ENCODE data around the gene LBH.

LBH gene

DNA sequence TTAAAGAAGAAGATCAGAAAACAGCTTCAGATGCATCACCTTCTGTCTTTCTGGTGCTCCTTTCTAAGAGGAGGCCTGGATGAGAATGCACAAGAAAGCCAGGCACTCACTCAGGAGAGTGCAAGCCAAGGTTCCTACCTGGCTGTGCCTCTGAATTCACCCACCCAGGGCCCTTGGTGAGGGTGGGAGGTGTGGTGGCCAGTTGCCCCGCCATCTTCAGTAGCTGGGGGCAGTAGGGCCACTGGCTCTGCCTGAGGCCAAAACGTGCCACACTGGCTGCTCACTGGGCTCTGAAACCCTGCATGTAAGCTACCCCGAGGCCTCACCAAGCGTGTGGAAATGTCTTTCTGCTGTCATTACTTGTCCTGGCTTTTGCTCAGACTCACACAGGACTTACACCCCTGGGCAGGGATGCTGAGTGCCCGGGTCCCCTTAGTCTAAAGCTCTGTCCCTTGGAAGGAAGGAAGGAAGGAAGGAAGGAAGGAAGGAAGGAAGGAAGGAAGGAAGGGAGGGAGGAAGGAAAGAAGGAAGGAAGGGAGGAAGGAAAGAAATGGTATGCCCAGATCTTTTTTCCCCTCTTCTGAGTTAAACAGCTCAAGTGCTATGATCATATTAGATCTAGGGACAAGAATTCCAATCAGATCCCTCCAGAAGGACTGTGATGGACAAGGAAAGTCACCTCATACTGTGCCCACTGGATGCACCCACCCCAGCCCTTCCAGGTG is 8.5 kb upstream of the LBH start:
- H3K4me3 ChIP-seq (ENCODE audit: low read depth, low read length): no peak overlapping the region
- TF ChIP-seq, protein P1, sequence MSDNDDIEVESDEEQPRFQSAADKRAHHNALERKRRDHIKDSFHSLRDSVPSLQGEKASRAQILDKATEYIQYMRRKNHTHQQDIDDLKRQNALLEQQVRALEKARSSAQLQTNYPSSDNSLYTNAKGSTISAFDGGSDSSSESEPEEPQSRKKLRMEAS (IDR thresholded peaks at IDR 0.05; ENCODE audit: low read depth, low read length): no peak
- TF ChIP-seq, protein P2, sequence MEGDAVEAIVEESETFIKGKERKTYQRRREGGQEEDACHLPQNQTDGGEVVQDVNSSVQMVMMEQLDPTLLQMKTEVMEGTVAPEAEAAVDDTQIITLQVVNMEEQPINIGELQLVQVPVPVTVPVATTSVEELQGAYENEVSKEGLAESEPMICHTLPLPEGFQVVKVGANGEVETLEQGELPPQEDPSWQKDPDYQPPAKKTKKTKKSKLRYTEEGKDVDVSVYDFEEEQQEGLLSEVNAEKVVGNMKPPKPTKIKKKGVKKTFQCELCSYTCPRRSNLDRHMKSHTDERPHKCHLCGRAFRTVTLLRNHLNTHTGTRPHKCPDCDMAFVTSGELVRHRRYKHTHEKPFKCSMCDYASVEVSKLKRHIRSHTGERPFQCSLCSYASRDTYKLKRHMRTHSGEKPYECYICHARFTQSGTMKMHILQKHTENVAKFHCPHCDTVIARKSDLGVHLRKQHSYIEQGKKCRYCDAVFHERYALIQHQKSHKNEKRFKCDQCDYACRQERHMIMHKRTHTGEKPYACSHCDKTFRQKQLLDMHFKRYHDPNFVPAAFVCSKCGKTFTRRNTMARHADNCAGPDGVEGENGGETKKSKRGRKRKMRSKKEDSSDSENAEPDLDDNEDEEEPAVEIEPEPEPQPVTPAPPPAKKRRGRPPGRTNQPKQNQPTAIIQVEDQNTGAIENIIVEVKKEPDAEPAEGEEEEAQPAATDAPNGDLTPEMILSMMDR (IDR thresholded peaks at IDR 0.05; ENCODE audit: low read depth, low read length): no peak
- TF ChIP-seq MYC (IDR thresholded peaks at IDR 0.05; ENCODE audit: low read depth, low read length): no peak
- no peak for TF ChIP-seq POLR2A (IDR thresholded peaks at IDR 0.05; ENCODE audit: extremely low read depth, insufficient read length)
- no peak for DNase-seq (ENCODE audit: low read depth)

DNA sequence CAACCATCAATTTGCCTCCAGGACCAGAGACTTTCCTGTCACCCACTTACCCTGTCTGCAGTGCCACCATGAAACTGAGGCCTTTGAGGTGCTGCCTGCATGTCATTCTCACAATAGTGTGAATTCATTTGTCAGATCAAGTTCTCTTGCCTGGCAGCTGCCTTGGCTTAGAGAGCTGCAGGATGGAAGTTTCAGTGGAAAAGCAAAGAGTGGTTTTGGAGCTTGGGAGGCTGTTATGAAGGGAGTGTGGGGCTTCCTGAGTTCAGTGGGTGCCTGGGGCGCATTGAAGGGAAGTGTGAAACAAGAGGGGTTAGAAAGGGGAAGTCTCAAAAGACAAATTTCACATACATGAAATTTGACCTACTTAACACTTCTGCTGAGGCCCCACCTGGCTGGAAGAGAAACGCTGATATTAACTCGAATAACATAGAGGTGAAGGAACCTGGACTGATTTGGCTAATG is 7.9 kb upstream of the LBH start:
- DNase-seq (ENCODE audit: low read depth): no peak
- TF ChIP-seq, protein P1 (IDR thresholded peaks at IDR 0.05; ENCODE audit: low read depth, low read length): no peak
- TF ChIP-seq, protein P2 (IDR thresholded peaks at IDR 0.05; ENCODE audit: low read depth, low read length): no peak
- TF ChIP-seq POLR2A (IDR thresholded peaks at IDR 0.05; ENCODE audit: extremely low read depth, insufficient read length) (no peak), MYC (IDR thresholded peaks at IDR 0.05; ENCODE audit: low read depth, low read length) (no peak)
- no peak overlapping the region for H3K4me3 ChIP-seq (ENCODE audit: low read depth, low read length)

DNA sequence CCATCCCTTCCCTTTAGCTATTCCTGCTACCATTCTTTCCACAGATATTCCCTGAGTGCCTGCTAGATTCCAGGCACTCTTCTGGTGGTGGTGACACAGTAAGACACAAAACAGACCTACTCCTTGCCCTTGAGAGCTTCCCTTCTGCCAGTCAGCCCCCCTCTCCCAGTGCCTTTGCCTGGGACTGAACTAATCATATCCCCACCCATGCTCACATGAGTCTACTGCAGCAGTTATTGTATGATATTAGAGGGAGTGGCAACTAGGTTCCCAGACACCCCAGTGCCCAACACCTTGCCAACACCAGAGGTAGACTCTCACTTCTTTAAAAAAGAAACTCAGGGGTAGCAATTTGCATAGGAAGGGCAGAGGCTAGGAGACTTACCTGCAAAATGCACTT is 7.2 kb upstream of the LBH start:
- no peak overlapping the region for H3K4me3 ChIP-seq (ENCODE audit: low read depth, low read length)
- DNase-seq (ENCODE audit: low read depth): no peak
- TF ChIP-seq, protein P1 (IDR thresholded peaks at IDR 0.05; ENCODE audit: low read depth, low read length): no peak
- TF ChIP-seq MYC (IDR thresholded peaks at IDR 0.05; ENCODE audit: low read depth, low read length) (no peak), POLR2A (IDR thresholded peaks at IDR 0.05; ENCODE audit: extremely low read depth, insufficient read length) (no peak)
- TF ChIP-seq, protein P2 (IDR thresholded peaks at IDR 0.05; ENCODE audit: low read depth, low read length): no peak

DNA sequence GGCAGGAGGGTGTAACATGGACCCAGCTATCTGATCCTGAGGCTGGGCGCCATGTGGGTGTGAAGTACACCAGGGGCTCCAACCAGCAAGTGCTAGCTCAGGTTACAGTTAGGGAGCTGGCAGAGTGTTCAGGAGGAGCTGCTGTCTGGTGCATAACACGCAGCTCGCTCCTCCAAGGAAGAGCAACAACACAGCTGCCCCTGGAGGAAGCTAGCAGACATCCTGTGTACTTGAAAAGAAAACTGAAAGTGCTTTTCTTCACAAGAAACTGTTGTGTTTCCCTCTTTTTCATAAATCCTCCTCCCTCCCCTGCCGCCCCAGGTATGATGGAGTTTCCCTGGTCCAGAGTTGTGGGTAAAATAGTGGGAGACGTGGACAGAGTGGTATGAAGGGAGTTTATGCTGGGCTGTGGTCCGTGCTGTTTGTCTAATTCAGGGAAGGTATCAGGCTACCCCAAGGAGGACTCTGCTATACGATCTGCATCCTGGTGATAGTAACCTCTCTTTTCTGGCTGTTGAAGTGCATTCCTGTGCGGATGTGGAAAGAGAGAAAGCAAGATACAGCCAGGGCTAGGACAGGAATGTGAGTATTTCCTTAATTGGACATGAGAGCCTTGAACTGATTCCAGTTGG is 6.1 kb upstream of the LBH start:
- no peak overlapping the region for H3K4me3 ChIP-seq (ENCODE audit: low read depth, low read length)
- no peak for DNase-seq (ENCODE audit: low read depth)
- TF ChIP-seq MYC (IDR thresholded peaks at IDR 0.05; ENCODE audit: low read depth, low read length) (no peak), POLR2A (IDR thresholded peaks at IDR 0.05; ENCODE audit: extremely low read depth, insufficient read length) (no peak)
- TF ChIP-seq, protein P1 (IDR thresholded peaks at IDR 0.05; ENCODE audit: low read depth, low read length): no peak
- TF ChIP-seq, protein P2 (IDR thresholded peaks at IDR 0.05; ENCODE audit: low read depth, low read length): no peak

DNA sequence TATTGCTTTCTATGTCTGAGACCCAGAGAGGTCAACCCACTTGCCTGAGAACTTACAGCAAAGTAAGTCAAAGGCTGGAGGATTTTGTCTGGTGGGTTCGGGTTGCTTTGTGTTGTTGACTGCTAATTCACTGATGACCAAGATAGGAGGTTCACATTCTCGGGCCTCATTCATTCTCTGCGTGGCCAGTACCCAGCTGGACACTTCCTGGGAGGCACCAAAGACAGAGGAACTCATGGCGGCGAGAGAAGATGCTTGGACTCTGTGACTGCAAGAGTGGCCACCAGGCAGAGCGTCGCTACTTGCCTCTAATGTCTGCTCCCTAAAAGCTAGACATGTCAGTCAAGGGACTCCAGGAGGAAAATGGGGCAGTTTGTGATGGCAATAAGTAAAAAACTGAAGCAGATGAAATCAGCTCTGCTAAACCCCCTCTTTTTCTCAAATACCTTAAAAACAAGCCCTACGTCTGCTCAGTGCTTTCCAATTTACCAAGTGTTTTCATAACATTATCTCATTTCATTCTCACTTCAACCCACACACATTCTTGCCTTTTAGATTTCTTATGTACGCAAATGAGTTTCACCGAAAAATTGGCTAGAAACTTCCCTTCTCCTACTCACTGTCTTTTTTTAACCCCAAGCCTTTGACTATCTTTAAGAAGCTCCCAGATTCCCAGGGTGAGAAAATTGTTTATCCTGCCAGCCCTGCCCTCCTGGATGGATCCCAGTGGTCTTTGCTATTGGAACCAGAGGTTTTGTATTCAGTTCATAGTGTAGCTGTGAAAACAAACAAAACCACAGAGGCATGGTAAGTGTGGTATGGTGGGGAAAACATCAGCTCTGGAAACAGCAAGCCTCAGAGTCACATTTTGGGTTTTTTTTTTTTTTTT is 4.9 kb upstream of the LBH start:
- no peak overlapping the region for H3K4me3 ChIP-seq (ENCODE audit: low read depth, low read length)
- no peak for DNase-seq (ENCODE audit: low read depth)
- no peak for TF ChIP-seq POLR2A (IDR thresholded peaks at IDR 0.05; ENCODE audit: extremely low read depth, insufficient read length)
- TF ChIP-seq, protein P2 (IDR thresholded peaks at IDR 0.05; ENCODE audit: low read depth, low read length): no peak
- TF ChIP-seq, protein P1 (IDR thresholded peaks at IDR 0.05; ENCODE audit: low read depth, low read length): no peak
- no peak for TF ChIP-seq MYC (IDR thresholded peaks at IDR 0.05; ENCODE audit: low read depth, low read length)
